Suprapubic skin (tissue), 4 donors: Measurements from ENCODE around the gene HES6. TPM values are rescaled to one million over a fixed set of nuclear protein-coding genes. Genes with fewer than 3 reads are reported as not detected.

Experiments used
- DNase-seq, 2 donors: peaks; one replicate each; pipeline ENCODE4 v3.0.0-alpha.2; 2019; ENCODE audit warnings: low spot score in 2 of 2
- H3K27ac ChIP-seq: fragments of 200-600 bp; sonication (generic); one replicate; pipeline ENCODE4 v1.5.1; 2019
- H3K27me3 ChIP-seq: fragments of 200-600 bp; sonication (generic); one replicate; pipeline ENCODE4 v1.5.1; 2019
- H3K36me3 ChIP-seq: fragments of 200-600 bp; sonication (generic); one replicate; pipeline ENCODE4 v1.5.1; 2019
- H3K4me1 ChIP-seq: fragments of 200-600 bp; sonication (generic); one replicate; pipeline ENCODE4 v1.5.1; 2019
- H3K4me3 ChIP-seq: fragments of 200-600 bp; sonication (generic); one replicate; pipeline ENCODE4 v1.5.1; 2019; ENCODE audit warnings: mild to moderate bottlenecking
- H3K9me3 ChIP-seq: fragments of 200-600 bp; sonication (generic); one replicate; pipeline ENCODE4 v1.5.1; 2019
- EP300 ChIP-seq: sonication (generic); formaldehyde crosslinking; IDR thresholded peaks from one replicate; pipeline ENCODE4 v1.6.1; 2017; ENCODE audit warnings: antibody characterized with exemption
- POLR2A ChIP-seq, 2 donors: fragments of 450-650 bp; IDR thresholded peaks; one replicate each; pipeline ENCODE4 v1.6.1; 2017; ENCODE audit warnings: antibody characterized with exemption in 2 of 2, mild to moderate bottlenecking in 2 of 2, moderate library complexity in 2 of 2
- POLR2AphosphoS5 ChIP-seq, 3 donors: sonication (generic); formaldehyde crosslinking; IDR thresholded peaks; one replicate each; pipeline ENCODE4 v1.6.1; 2017; ENCODE audit warnings: antibody characterized with exemption in 3 of 3
- WGBS: methylation state at CpG from one replicate; pipeline ENCODE4 v1.1.5; 2018; 5-methylcytosine and 5-hydroxymethylcytosine counted together
- total RNA-seq, 4 donors: library from RNA; depleted of rRNA; stranded (reverse); fragments of >200 nt; gene quantifications; one replicate each; pipeline ENCODE4 v1.1.0, GENCODE V29; 2016
- TF ChIP-seq, protein P1 (sequence below), 2 donors: fragments of 200-600 bp in 1 of 2; fragments of 450-650 bp in 1 of 2; sonication (generic) in 1 of 2; IDR thresholded peaks; one replicate each; pipeline ENCODE4 v1.5.1; 2016 to 2019; ENCODE audit warnings: antibody characterized with exemption in 2 of 2, mild to moderate bottlenecking in 1 of 2, moderate library complexity in 1 of 2

The HES6 gene, protein sequence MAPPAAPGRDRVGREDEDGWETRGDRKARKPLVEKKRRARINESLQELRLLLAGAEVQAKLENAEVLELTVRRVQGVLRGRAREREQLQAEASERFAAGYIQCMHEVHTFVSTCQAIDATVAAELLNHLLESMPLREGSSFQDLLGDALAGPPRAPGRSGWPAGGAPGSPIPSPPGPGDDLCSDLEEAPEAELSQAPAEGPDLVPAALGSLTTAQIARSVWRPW
- total RNA-seq, result 1 to 10 TPM; 4.0 to 10.0 (median 7.0) TPM

DNA sequence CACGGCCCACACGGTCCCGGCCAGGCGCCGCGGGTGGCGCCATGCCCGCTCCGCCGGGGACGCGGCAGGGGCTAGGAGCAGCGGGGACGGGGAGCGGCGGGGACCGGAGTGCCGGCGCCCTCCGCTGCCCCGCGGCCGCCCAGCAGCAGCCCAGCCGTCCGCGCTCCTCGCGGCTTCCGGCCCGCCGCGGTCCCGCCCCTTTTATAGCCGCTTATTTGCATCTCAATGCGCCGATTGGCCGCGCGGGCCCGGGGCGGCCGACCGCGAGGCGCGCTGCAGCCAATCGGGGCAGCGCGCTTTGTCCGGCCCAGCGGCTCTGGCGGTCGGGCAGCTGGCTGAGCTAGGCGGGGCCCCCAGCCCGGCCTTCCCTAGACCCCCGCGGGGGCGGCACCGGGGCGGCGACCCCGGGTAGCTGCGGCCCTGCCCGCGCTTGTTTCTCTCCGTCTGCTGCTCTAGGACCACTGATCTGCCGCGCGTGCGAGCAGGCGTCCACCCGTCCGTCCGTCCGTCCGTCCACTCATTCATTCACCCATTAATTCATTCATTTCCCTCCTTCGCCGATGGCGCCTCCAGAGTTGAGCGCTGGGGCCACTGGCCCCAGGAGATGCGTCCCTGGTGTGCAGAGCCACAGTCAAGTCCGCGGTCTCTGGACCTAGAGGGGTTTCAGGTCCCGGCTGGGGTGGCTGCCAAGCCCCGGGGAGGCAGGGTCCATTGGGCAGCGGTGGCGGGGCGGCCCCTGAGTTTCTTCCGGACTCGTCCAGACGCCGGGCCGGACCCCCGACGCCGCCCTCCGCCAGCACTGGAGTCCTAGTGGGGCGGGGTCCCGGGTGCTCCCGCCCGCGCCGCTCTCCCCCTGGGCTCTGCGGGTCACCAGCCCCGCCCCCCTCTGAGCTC lies at the start of gene HES6:
Gene HES6, minus strand, starts transcription at position 176 of the 894 bp plus-strand sequence. Its CDS starts 133 bp downstream, at position 43.
- under 1% methylated on average over 40 of the region's 105 CpGs for WGBS
- no peaks in the 10 kb centered on the region for H3K9me3 ChIP-seq
- peaks cover 25% of the 10 kb centered on the region for H3K4me1 ChIP-seq
- H3K36me3 ChIP-seq, result peaks cover 13% of the 10 kb centered on the region
- H3K27me3 ChIP-seq, result peaks cover 9% of the 10 kb centered on the region
- DNase-seq, result peak; percentile 87 to 90
- H3K27ac ChIP-seq, result no peak within 1 kb of the TSS
- H3K4me3 ChIP-seq, result peak within 1 kb of the TSS; percentile 73
- TF ChIP-seq, protein P1, sequence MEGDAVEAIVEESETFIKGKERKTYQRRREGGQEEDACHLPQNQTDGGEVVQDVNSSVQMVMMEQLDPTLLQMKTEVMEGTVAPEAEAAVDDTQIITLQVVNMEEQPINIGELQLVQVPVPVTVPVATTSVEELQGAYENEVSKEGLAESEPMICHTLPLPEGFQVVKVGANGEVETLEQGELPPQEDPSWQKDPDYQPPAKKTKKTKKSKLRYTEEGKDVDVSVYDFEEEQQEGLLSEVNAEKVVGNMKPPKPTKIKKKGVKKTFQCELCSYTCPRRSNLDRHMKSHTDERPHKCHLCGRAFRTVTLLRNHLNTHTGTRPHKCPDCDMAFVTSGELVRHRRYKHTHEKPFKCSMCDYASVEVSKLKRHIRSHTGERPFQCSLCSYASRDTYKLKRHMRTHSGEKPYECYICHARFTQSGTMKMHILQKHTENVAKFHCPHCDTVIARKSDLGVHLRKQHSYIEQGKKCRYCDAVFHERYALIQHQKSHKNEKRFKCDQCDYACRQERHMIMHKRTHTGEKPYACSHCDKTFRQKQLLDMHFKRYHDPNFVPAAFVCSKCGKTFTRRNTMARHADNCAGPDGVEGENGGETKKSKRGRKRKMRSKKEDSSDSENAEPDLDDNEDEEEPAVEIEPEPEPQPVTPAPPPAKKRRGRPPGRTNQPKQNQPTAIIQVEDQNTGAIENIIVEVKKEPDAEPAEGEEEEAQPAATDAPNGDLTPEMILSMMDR (IDR thresholded peaks at IDR 0.05), result no peak
- no peak for TF ChIP-seq EP300
- peak; percentile 44 to 58 for TF ChIP-seq POLR2A (IDR thresholded peaks at IDR 0.05)
- TF ChIP-seq POLR2AphosphoS5 (IDR thresholded peaks at IDR 0.05), result no peak

DNA sequence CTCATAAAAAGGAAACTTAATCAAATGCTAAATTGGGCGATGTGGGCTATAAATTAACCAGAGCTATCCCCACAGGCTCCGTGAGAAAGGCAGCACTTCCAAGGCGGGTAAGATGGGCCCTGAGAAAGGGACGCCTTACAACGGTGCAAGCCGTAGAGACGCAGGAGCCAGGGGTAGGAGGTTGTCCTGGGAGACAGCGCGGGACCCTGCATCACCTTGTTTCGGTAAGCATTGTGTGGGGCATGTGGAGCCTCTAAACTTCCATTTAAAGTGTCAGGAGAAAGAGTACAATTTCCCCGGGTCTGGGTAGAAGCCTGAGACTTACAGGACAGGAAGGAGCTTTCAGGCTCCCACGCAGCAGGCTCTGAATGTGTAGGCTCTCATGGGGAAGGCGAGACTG lies 49.7 kb upstream of the HES6 start:
- Histone ChIP-seq H3K36me3 (no peaks in the 10 kb centered on the region), H3K4me3 (peak overlapping the region; percentile 78), H3K27me3 (no peaks in the 10 kb centered on the region), H3K4me1 (peaks cover 61% of the 10 kb centered on the region), H3K9me3 (no peaks in the 10 kb centered on the region), H3K27ac (peak overlapping the region; percentile 99)
- DNase-seq, result peak in 1 of 2 donors; percentile 72
- WGBS, result 47% methylated on average over 13 of the region's 13 CpGs
- TF ChIP-seq, protein P1 (IDR thresholded peaks at IDR 0.05), result no peak
- no peak for TF ChIP-seq POLR2A (IDR thresholded peaks at IDR 0.05)
- TF ChIP-seq POLR2AphosphoS5 (IDR thresholded peaks at IDR 0.05), result no peak
- TF ChIP-seq EP300, result no peak

DNA sequence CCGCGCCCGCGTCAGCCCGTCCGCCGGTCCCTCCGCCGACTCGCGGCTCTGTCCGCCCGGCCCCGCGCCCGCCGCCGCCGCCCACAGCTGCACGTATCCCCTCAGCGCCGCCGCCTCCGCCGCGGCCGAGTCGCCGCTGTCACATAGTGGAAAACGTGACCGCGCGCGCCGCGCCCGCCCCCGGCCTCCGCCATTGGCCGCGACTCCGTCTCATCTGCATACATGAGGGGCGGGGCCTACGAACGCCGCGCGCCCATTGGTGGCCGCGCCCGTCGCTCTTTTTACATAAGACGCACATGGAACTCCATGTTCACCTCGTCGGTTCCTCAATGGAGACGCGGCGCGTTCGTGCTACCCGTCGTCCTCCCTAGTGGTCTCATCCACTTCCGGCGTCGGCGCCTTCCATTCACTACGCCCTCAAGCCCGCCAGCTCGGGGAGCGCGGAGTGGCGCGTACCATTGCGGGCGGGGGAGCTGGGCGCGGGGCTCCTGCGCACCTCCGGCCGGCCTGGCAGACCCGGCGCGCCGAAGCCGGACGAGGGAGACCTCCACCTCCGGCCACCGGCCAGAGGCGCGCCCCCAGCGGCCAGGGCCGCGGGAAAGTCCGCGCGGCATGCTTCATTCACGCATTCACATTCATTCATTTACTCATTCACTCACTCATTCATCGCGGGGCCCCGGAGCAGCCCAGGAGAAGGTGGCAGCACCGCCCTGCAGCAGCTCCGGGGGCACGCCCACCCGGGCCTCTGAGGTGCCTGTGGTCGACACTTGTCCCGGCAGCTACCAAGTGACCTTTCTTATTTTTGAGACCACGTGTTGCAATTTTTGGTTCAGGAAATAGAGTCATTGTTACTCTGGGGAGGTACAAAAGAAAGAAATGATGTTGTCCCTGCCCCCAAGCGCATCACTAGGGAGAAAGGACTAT lies 49.1 kb upstream of the HES6 start:
- TF ChIP-seq, protein P1 (IDR thresholded peaks at IDR 0.05), result peak in 1 of 2 donors; percentile 14
- TF ChIP-seq POLR2A (IDR thresholded peaks at IDR 0.05) (peak; percentile 74 to 93), EP300 (no peak), POLR2AphosphoS5 (IDR thresholded peaks at IDR 0.05) (peak; percentile 88 to 99 (median 94))
- WGBS, result 2% methylated on average over 16 of the region's 108 CpGs

DNA sequence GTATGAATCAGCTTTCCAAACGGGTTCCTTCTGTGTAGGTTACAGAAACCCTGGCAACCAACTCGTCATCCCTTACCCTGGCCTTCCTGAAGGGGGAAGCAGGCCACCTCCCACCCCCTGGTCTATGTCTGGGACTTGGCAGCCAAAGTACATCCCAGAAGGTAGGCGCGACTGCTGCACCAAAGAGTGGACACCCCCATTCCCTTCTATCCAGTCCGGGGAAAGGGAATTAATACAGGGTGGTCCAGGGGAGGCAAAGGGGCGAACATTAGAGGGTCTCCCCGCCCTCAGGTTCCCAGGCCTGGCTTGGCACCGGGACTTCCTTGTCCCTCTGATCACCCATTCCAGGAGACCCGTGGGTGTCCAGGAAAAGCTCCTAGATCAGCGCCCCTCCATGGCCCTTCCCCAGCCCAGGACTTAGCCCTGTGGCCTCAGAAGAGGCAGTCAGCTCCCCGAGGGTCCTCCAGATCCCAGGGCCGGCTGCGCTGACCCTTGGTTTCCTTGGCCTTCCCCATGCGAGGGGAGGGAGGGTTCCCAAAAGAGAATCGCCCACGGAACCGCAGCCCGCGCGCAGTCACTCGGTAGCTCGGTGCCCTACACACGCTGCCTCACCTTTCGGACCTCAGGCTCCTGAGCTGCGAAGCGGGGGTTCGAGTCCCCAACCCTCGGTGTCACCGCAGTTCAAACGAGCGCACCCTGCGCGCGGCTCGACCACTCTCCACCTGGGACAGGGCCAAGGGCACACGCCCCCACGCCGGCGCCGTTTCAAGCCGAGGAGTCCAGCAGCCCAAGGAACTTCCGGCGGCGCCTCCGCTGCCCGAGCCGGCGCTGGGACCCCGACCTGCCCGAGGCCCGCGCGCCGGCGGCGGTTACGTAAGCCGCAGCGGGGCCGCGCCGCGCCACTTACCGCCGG lies 48.2 kb upstream of the HES6 start, which contains the start of gene PER2:
Gene PER2, minus strand, starts transcription at position 874 of the 913 bp plus-strand sequence. CDS start 10,674 bp downstream, outside the sequence.
- H3K4me3 ChIP-seq, result peak within 1 kb of the TSS; percentile 78
- peak in 1 of 2 donors; percentile 93 for DNase-seq
- 3% methylated on average over 10 of the region's 65 CpGs for WGBS
- H3K4me1 ChIP-seq, result peaks cover 74% of the 10 kb centered on the region
- H3K27me3 ChIP-seq, result no peaks in the 10 kb centered on the region
- no peaks in the 10 kb centered on the region for H3K36me3 ChIP-seq
- no peaks in the 10 kb centered on the region for H3K9me3 ChIP-seq
- no peak for TF ChIP-seq EP300
- TF ChIP-seq POLR2AphosphoS5 (IDR thresholded peaks at IDR 0.05), result peak in 1 of 3 donors; percentile 76
- TF ChIP-seq POLR2A (IDR thresholded peaks at IDR 0.05), result peak; percentile 63 to 74
- TF ChIP-seq, protein P1 (IDR thresholded peaks at IDR 0.05), result no peak
- peak within 1 kb of the TSS; percentile 99 for H3K27ac ChIP-seq

More for the DNA sequence above, 49.1 kb upstream of the HES6 start:
- peak overlapping the region; percentile 78 for H3K4me3 ChIP-seq
- peak; percentile 99 for DNase-seq
- no peaks in the 10 kb centered on the region for H3K36me3 ChIP-seq
- H3K9me3 ChIP-seq, result no peaks in the 10 kb centered on the region
- H3K4me1 ChIP-seq, result peaks cover 65% of the 10 kb centered on the region
- H3K27me3 ChIP-seq, result no peaks in the 10 kb centered on the region
- H3K27ac ChIP-seq, result peak overlapping the region; percentile 99
